AG10803 (cell line): ENCODE measurements around the gene TRMT6.

Source experiments
- DNase-seq: peaks from one replicate; pipeline ENCODE4 v3.0.0; 2010; ENCODE audit warnings: low read depth
- H3K4me3 ChIP-seq: 2 replicates; pipeline ENCODE4 v1.5.1; 2011; ENCODE audit warnings: mild to moderate bottlenecking, low read length, control low read depth
- TF ChIP-seq, protein P1 (sequence below): conservative IDR thresholded peaks from 2 replicates; pipeline ENCODE4 v1.5.1; 2011; ENCODE audit warnings: mild to moderate bottlenecking, low read length, control low read depth, inconsistent platforms

The TRMT6 gene

DNA sequence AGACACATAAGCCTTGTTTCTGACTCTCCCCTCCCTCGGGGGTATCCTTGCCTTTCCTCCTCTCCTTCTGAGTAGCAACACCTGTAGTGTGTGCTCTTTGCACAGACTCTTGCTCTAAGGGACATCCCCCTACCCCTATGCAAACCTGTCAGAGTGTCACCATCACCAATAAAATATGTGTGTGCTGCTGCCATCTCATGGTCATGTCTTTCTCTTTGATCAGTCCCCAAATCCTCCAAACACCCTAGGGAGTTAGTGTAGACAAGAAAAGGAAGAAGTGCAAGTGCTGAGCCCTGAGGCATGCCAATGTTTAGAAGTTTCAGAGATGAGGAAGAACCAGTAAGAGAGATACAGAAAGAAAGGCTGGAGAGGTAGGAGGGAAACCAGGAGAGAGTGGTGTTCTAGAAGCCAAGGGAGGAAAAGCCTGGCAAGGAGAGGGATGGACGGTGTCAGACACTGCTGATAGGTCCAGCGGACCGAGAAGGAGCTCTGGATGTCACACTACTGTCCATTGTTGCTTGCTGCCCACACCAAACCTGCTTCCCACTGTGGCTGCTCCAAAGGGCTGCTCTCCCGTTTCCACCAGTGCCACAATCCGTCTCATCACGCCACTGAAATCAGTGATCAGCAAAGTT lies 16.4 kb downstream of the TRMT6 start:
- no peak overlapping the region for H3K4me3 ChIP-seq
- TF ChIP-seq, protein P1, sequence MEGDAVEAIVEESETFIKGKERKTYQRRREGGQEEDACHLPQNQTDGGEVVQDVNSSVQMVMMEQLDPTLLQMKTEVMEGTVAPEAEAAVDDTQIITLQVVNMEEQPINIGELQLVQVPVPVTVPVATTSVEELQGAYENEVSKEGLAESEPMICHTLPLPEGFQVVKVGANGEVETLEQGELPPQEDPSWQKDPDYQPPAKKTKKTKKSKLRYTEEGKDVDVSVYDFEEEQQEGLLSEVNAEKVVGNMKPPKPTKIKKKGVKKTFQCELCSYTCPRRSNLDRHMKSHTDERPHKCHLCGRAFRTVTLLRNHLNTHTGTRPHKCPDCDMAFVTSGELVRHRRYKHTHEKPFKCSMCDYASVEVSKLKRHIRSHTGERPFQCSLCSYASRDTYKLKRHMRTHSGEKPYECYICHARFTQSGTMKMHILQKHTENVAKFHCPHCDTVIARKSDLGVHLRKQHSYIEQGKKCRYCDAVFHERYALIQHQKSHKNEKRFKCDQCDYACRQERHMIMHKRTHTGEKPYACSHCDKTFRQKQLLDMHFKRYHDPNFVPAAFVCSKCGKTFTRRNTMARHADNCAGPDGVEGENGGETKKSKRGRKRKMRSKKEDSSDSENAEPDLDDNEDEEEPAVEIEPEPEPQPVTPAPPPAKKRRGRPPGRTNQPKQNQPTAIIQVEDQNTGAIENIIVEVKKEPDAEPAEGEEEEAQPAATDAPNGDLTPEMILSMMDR: no peak
- no peak for DNase-seq

DNA sequence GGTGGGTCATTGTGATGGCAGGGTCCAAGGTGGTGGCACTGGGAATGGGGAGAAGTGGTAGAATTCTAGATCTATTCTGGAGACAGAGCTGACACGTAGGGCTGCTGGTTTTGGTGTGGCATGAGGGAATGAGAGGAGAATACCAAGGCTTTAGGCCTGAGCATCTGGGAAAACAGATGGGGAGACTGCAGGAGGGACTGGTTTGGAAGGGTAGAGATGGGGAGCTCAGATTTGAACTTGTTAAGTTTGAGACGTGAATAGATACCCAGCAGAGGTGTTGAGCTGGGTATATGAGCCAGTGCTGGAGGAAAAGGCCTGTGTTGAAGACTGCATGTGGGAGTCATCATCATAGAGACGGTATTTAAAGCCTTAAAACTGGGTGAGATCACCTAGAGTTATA lies 17.5 kb downstream of the TRMT6 start:
- DNase-seq: no peak
- no peak overlapping the region for H3K4me3 ChIP-seq
- TF ChIP-seq, protein P1: no peak

DNA sequence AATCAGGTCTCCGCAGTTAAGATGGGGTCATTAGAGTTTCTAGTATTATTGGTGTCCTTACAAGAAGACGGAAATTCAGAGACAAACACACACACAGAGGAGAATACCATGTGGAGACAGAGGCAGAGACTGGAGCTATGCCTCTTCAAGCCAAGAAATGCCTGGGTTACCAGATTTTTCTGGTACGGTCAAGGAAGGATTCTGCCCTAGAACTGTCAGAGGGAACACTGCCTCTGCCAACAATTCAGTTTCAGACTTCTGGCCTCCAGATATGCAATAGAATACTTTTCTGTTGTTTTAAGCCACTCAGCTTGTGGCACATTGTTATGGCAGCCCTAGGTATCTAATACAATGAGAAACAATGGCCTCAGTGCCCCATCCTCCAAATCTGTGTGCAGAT lies 18.9 kb downstream of the TRMT6 start:
- H3K4me3 ChIP-seq: no peak overlapping the region
- TF ChIP-seq, protein P1: no peak
- no peak for DNase-seq

DNA sequence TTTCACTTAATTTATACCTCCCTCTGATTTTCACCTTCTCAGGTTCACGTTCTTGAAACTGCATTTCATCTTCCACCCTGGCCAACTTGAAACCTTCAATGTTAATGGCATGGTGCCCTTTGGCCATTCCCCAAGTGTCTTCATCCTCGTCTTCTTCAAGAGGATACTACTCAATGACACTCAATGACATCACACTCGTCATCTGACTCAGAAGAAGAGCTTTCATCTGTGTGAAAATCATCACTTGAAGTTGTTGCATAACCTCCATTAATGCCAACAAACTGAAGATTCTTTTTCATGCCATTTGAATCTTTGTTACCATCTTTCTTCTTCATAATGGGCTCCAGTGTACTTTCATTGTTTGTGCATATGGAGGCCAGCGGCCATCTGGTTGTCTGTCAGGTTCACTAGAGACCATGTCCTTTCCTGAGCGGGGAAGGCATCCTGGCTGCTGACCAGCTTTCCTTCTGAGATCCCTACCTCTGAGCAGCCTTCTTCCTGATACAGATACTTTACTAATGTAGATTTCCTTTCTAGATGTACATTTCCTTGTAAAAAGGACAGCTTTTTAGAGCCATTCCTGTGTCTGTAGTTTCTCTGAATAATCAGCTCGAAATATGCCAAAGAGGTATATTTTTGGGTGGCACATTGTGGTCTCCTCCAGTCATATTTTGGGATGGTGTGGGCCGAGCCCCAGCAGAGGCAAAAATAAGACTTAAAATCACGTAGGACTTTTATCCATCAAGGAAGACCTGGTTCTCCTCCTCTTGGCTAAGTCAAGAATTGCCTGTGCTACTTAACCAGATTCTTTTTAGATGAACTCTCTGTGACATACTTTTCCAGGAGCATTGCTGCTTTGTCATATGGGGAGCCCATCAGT lies 21.3 kb downstream of the TRMT6 start:
- DNase-seq: no peak
- H3K4me3 ChIP-seq: no peak overlapping the region
- TF ChIP-seq, protein P1: no peak

DNA sequence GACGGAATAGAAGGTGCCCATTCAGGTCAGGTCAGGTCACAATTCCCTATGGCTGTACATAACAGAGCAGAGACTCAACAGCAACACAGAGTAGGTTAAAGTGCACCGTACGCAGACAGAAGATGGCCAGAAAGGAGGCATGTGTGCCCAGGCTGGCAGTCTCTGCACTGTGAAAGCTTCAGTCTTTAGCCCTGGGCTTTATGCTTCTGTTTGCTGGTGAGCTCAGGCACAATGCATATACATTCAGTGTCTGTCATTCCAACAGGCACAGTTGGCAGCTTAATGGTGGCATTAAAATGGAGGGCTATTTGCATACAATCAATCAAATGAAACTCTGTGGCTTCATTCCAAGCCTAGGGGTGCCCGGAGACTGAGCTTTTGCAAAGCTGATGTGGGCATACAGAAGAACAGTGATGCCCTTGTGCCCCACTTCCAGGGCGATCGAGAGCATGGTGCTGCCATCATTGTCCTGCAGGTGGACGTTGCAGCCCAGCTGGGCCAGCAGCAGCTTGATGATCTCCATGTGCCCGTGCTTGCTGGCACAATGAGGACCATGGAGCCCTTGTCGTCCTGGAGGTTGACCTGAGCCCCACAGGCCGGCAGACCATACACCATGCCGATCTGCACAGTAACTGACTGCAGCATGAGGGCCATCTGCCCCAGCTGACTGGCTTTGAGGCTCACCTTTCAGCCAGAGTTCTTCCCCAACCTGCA lies 22.4 kb downstream of the TRMT6 start:
- no peak for DNase-seq
- TF ChIP-seq, protein P1: no peak
- no peak overlapping the region for H3K4me3 ChIP-seq

DNA sequence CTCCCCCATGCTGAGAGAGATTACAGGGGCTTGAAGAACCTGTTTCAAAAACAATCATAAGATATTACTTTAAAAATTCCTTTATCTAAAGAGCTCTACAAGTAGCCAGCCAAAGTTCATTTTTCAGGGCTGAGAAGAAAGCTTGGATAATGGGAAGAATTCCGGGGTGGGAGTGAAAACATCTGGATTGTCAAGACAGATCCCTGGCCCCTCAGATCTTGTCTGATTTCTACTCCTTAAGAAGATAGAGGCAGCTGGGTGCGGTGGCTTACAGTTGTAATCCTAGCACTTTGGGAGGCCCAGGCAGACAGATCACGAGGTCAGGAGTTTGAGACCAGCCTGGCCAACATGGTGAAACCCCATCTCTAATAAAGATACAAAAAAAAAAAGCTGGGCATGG lies 24.8 kb downstream of the TRMT6 start:
- TF ChIP-seq, protein P1: no peak
- H3K4me3 ChIP-seq: no peak overlapping the region
- no peak for DNase-seq
